OCI-LY7 (cell line): ENCODE data around the gene M1AP. TPM values are rescaled to one million over a fixed set of nuclear protein-coding genes. Genes with fewer than 3 reads are reported as not detected.
A peak's percentile ranks its signal among the peaks of the same experiment; 100 is the strongest.

Experiments used
- BruUV-seq: library from RNA; stranded (reverse); fragments of 400-500 nt; replicated peaks from 2 replicates; lab custom pipeline; 2021; lab: Mats Ljungman, UMichigan
- CTCF ChIA-PET: fragments of 300-600 bp; sonication (Branson Sonifier 250); formaldehyde crosslinking; loops from one replicate; lab custom pipeline; 2022; ENCODE audit warnings: antibody characterized with exemption; ENCODE audit not compliant: unreplicated experiment; lab: Charles Lee
- POLR2A ChIA-PET: fragments of 300-600 bp; sonication (Branson Sonifier 250); formaldehyde crosslinking; loops from one replicate; lab custom pipeline; 2022; ENCODE audit warnings: antibody characterized with exemption; lab: Charles Lee
- DNase-seq: peaks from one replicate; pipeline ENCODE4 v3.0.0-alpha.2; 2015; ENCODE audit warnings: low spot score
- H2AFZ ChIP-seq: fragments of 200-600 bp; sonication (generic), shearing (Covaris generic); 2 replicates; pipeline ENCODE4 v1.6.1; 2014; ENCODE audit warnings: mild to moderate bottlenecking, antibody characterized with exemption, low read length, moderate library complexity
- H3K27ac ChIP-seq: fragments of 200-600 bp; sonication (generic); 2 replicates; pipeline ENCODE4 v1.5.1; 2014; ENCODE audit warnings: mixed run types, low read depth, mild to moderate bottlenecking, moderate library complexity, low read length, inconsistent platforms; ENCODE audit not compliant: poor library complexity, severe bottlenecking
- H3K36me3 ChIP-seq: fragments of 200-600 bp; sonication (generic); 2 replicates; pipeline ENCODE4 v1.6.1; 2014; ENCODE audit warnings: mild to moderate bottlenecking, antibody characterized with exemption, low read length, moderate library complexity, mixed read lengths; ENCODE audit not compliant: insufficient read depth
- H3K4me1 ChIP-seq: fragments of 200-600 bp; sonication (generic); 2 replicates; pipeline ENCODE4 v1.5.1; 2014; ENCODE audit warnings: mild to moderate bottlenecking, low read length; ENCODE audit not compliant: insufficient read depth, poor library complexity, severe bottlenecking
- H3K4me2 ChIP-seq: fragments of 200-600 bp; sonication (generic); 2 replicates; pipeline ENCODE4 v1.6.1; 2014; ENCODE audit warnings: mild to moderate bottlenecking, low read length
- H3K4me3 ChIP-seq: fragments of 200-600 bp; sonication (generic); 2 replicates; pipeline ENCODE4 v1.5.1; 2014; ENCODE audit warnings: mild to moderate bottlenecking, low read depth, low read length; ENCODE audit not compliant: poor library complexity, severe bottlenecking
- H3K79me2 ChIP-seq: fragments of 200-600 bp; sonication (generic); 2 replicates; pipeline ENCODE4 v1.6.1; 2016; ENCODE audit warnings: low read depth, mild to moderate bottlenecking, low read length, moderate library complexity, mixed read lengths; ENCODE audit not compliant: insufficient read depth
- H3K9me2 ChIP-seq: fragments of 200-600 bp; sonication (generic); 2 replicates; pipeline ENCODE4 v1.6.1; 2016; ENCODE audit warnings: mild to moderate bottlenecking, low read length, mixed read lengths; ENCODE audit not compliant: insufficient read depth
- H3K9me3 ChIP-seq: fragments of 200-600 bp; sonication (generic); 2 replicates; pipeline ENCODE4 v1.6.1; 2014; ENCODE audit warnings: mild to moderate bottlenecking, mixed run types, low read length, mixed read lengths
- H4K20me1 ChIP-seq: fragments of 200-600 bp; sonication (generic); 2 replicates; pipeline ENCODE4 v1.6.1; 2014; ENCODE audit warnings: mild to moderate bottlenecking, antibody characterized with exemption, low read length, moderate library complexity, mixed read lengths; ENCODE audit not compliant: insufficient read depth
- EZH2phosphoT487 ChIP-seq: fragments of 200-600 bp; sonication (generic); IDR thresholded peaks from 2 replicates; pipeline ENCODE4 v1.6.1; 2018; ENCODE audit warnings: low read depth, borderline replicate concordance, mild to moderate bottlenecking, mixed run types, antibody characterized with exemption, low read length, moderate library complexity, mixed read lengths
- intact Hi-C: fragments of 100-400 bp; cut with micrococcal nuclease; formaldehyde crosslinking; loops from one replicate; pipeline ENCODE4 v1.10.0; 2022; ENCODE audit not compliant: unreplicated experiment
- total RNA-seq, 2 experiments: library from RNA; depleted of rRNA in 1 of 2; stranded (reverse); fragments of >200 nt in 1 of 2; shearing (Covaris generic) in 1 of 2; gene quantifications; 2 replicates each; pipeline ENCODE4 v1.2.3, GENCODE V29; 2014 to 2022
- TF ChIP-seq, protein P1 (sequence below): fragments of 200-600 bp; sonication (generic); conservative IDR thresholded peaks from 2 replicates; pipeline ENCODE4 v1.5.1; 2014; ENCODE audit warnings: mild to moderate bottlenecking, antibody characterized with exemption, low read length, moderate library complexity, mixed read lengths

Gene M1AP
- total RNA-seq, 2 experiments from 2014 or later: not detected

- Histone ChIP-seq H3K9me2 (no peaks in the 10 kb centered on the region), H4K20me1 (peaks cover 5% of the 10 kb centered on the region; the same call in 1 of the 2 replicates), H3K79me2 (peaks cover 37% of the 10 kb centered on the region), H3K9me3 (no peaks in the 10 kb centered on the region), H3K4me2 (0 out of 2 replicates have a peak overlapping the region, but pooled peaks have one; percentile 95), H3K4me1 (peaks cover 28% of the 10 kb centered on the region), H3K27ac (no peak overlapping the region), H3K36me3 (peaks cover 53% of the 10 kb centered on the region), H2AFZ (no peak overlapping the region), H3K4me3 (no peak overlapping the region)
- TF ChIP-seq, protein P1, sequence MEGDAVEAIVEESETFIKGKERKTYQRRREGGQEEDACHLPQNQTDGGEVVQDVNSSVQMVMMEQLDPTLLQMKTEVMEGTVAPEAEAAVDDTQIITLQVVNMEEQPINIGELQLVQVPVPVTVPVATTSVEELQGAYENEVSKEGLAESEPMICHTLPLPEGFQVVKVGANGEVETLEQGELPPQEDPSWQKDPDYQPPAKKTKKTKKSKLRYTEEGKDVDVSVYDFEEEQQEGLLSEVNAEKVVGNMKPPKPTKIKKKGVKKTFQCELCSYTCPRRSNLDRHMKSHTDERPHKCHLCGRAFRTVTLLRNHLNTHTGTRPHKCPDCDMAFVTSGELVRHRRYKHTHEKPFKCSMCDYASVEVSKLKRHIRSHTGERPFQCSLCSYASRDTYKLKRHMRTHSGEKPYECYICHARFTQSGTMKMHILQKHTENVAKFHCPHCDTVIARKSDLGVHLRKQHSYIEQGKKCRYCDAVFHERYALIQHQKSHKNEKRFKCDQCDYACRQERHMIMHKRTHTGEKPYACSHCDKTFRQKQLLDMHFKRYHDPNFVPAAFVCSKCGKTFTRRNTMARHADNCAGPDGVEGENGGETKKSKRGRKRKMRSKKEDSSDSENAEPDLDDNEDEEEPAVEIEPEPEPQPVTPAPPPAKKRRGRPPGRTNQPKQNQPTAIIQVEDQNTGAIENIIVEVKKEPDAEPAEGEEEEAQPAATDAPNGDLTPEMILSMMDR: no peak
- no peak for TF ChIP-seq EZH2phosphoT487
- no peak for DNase-seq
- ChIA-PET CTCF (interaction anchor here (0.5 kb wide), 1 partner anchor 1180 kb away, joined by 3 read pairs; no protein-coding TSS in a partner anchor), POLR2A (interaction anchor here (1.0 kb wide), 1 partner anchor 9 kb away, joined by 3 read pairs; no protein-coding TSS in a partner anchor)
- intact Hi-C loops: no loop called here
- BruUV-seq: no TSS peak
These were observed 121.4 kb downstream of the M1AP start for GRCh38 chr2:74526649-74527230.

DNA sequence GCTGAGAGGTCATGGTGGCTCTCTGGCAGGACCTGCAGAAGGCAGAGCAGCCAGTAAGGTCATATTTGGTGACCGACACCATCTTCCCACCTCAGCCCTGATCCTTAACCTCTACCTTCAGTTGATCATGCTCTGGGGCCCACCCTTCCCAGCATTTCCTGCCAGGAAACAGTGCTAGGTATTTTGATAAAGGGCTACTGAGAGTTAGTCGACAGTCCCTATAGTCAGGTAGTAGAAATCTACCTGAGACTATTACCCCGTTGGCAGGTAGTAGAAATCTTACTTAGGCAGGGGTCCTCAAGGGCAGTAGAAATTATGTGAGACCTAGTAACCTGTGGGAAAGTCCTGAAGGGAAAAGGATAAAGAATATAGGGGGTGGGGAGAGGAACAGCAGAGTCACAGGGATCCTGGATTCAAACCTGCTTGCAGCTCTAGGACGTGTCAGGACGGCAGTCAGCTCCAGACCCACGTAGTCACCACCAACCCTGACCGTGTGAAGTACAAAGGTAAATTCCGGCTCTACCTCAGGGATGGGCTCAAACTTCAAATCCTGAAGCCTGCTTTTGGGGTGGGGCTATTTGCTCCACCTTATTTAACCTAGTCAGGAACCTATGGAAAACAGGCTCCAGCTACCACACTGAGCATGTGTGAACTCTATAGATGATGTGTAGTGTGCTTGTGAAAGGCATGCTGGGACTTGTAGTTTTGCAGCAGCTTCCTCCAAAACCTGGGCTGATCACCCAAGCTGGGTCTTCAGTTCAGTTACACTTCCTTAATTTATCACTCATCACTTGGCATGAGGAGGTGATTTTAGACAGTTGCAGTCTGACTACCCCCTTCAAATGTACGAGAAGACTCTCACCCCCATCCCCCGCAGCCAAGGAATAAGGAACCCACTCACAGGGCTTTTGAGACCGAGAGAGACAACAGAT is 122.1 kb downstream of the M1AP start, which contains the start of gene DQX1:
TSS of gene DQX1 (minus strand) at position 515 of the 932 bp plus-strand sequence. CDS start at position 13, 502 bp downstream.
- no TSS peak for BruUV-seq
- TF ChIP-seq, protein P1: no peak
- TF ChIP-seq EZH2phosphoT487: no peak
- Histone ChIP-seq H3K9me2 (no peaks in the 10 kb centered on the region), H3K9me3 (no peaks in the 10 kb centered on the region), H3K27ac (no peak within 1 kb of the TSS), H3K4me2 (0 out of 2 replicates have a peak within 1 kb of the TSS, but pooled peaks have one; percentile 95), H3K4me3 (no peak within 1 kb of the TSS), H3K79me2 (peaks cover 32% of the 10 kb centered on the region), H3K36me3 (peaks cover 45% of the 10 kb centered on the region), H4K20me1 (peaks cover 5% of the 10 kb centered on the region; the same call in 1 of the 2 replicates), H3K4me1 (peaks cover 21% of the 10 kb centered on the region), H2AFZ (no peak within 1 kb of the TSS)
- intact Hi-C loops: no loop called here
- POLR2A ChIA-PET: interaction anchor here (0.6 to 1.0 kb wide), 2 partner anchors 8 to 15 kb away, joined by 3 read pairs; no protein-coding TSS in a partner anchor
- DNase-seq: peak; percentile 63
- CTCF ChIA-PET: no interaction called here
